ENCODE data around the gene FMO5.
"Not testable (repeated sequence)": the region's sequence is repeated elsewhere in the genome, so short reads cannot be mapped to it uniquely, and the experiment has no call there.

The FMO5 gene

DNA sequence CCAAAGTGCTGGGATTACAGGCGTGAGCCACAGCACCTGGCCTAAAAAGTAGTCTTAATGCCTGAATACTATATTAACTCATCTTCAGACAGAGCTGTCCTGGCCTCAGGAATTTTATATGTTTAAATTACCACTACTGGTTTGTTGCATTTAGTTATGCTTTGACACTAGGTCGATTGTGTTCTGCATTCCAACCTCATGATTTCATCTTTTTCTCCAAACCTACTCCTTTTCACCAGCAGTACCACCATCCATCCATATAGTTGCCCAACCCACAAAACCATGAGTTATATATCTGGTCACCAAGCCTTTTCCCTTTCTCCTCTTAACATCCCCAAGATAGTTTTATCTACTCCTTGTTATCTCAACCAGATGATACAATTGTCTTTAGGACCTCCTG lies 22.6 kb downstream of the FMO5 start:
- H3K27ac ChIP-seq (ENCODE audit: low read depth, low read length) = no peak overlapping the region
- H3K4me1 ChIP-seq (ENCODE audit: control insufficient read depth, insufficient read depth, low read length) = no peaks in the 10 kb centered on the region
- no peaks in the 10 kb centered on the region for H3K36me3 ChIP-seq (ENCODE audit: control insufficient read depth, insufficient read depth, low read length)
- H3K9ac ChIP-seq (ENCODE audit: low read length) = no peak overlapping the region
- no peaks in the 10 kb centered on the region for H3K27me3 ChIP-seq (ENCODE audit: control insufficient read depth, insufficient read depth, low read length)
- H3K4me3 ChIP-seq (ENCODE audit: low read depth, low read length) = no peak overlapping the region
- no peaks in the 10 kb centered on the region for H3K9me3 ChIP-seq (ENCODE audit: control insufficient read depth, insufficient read depth, low read depth, low read length)

DNA sequence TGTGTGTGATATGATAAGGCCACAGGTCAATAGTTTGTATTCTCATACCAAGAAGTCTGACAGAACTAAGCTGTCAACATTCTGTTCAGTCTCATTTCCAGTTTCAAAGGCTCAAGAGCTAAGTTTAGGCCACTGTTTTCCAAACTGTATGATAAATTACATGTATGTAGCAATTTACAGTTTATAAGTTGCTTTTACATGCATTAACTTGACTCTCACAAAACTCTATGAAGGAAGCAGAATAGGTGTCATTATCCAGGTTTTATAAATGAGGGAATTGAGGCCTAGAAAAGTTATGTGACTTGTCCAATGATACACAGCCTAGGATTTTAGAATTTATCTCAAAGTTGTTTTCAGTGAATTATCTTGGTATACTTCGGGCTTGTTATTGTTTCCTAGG lies 23.4 kb downstream of the FMO5 start:
- Histone ChIP-seq H3K9ac (ENCODE audit: low read length) (no peak overlapping the region), H3K4me3 (ENCODE audit: low read depth, low read length) (no peak overlapping the region), H3K27ac (ENCODE audit: low read depth, low read length) (no peak overlapping the region), H3K36me3 (ENCODE audit: control insufficient read depth, insufficient read depth, low read length) (no peaks in the 10 kb centered on the region), H3K4me1 (ENCODE audit: control insufficient read depth, insufficient read depth, low read length) (no peaks in the 10 kb centered on the region), H3K27me3 (ENCODE audit: control insufficient read depth, insufficient read depth, low read length) (no peaks in the 10 kb centered on the region), H3K9me3 (ENCODE audit: control insufficient read depth, insufficient read depth, low read depth, low read length) (no peaks in the 10 kb centered on the region)

DNA sequence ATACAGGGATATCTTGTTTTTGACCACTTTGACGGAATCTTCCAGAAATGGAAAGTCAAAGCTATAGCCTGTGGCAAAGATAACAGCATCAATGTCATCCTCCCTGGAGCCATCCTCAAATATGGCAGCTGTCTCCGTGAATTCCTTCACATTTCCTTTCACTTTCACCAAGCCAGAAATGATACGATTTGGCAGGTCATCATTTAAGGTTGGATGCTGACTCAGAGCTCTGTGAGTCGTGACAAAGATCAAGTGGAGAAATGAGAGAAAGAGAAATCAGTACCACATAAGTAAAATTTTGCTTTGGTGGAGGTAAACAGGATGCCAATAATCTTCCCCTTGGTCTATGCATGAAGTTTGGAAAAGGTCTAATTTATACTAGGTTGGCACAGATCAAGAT lies 23.9 kb downstream of the FMO5 start:
- Histone ChIP-seq H3K4me3 (ENCODE audit: low read depth, low read length) (no peak overlapping the region), H3K27ac (ENCODE audit: low read depth, low read length) (no peak overlapping the region)

DNA sequence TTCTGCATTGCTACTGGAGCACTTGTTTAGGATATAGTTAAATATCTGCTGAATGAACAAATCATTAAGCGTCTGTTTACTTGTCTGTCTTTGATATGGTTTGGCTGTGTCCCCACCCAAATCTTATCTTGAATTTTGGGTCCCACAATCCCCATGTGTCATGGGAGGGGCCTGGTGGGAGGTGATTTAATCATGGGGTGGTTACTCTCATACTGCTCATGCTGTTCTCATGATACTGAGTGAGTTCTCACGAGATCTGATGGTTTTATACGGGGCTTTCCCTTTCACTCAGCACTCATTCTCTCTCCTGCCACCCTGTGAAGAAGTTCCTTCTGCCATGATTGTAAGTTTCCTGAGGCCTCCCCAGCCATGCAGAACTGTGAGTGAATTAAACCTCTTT lies 27.8 kb downstream of the FMO5 start:
- not testable (repeated sequence) for H3K4me3 ChIP-seq (ENCODE audit: low read depth, low read length); H3K36me3 ChIP-seq (ENCODE audit: control insufficient read depth, insufficient read depth, low read length); H3K4me1 ChIP-seq (ENCODE audit: control insufficient read depth, insufficient read depth, low read length); H3K27me3 ChIP-seq (ENCODE audit: control insufficient read depth, insufficient read depth, low read length); H3K9ac ChIP-seq (ENCODE audit: low read length); H3K9me3 ChIP-seq (ENCODE audit: control insufficient read depth, insufficient read depth, low read depth, low read length); H3K27ac ChIP-seq (ENCODE audit: low read depth, low read length)

More for the DNA sequence above, 23.9 kb downstream of the FMO5 start:
- H3K36me3 ChIP-seq (ENCODE audit: control insufficient read depth, insufficient read depth, low read length) = no peaks in the 10 kb centered on the region
- no peak overlapping the region for H3K9ac ChIP-seq (ENCODE audit: low read length)
- no peaks in the 10 kb centered on the region for H3K4me1 ChIP-seq (ENCODE audit: control insufficient read depth, insufficient read depth, low read length)
- no peaks in the 10 kb centered on the region for H3K27me3 ChIP-seq (ENCODE audit: control insufficient read depth, insufficient read depth, low read length)
- no peaks in the 10 kb centered on the region for H3K9me3 ChIP-seq (ENCODE audit: control insufficient read depth, insufficient read depth, low read depth, low read length)

DNA sequence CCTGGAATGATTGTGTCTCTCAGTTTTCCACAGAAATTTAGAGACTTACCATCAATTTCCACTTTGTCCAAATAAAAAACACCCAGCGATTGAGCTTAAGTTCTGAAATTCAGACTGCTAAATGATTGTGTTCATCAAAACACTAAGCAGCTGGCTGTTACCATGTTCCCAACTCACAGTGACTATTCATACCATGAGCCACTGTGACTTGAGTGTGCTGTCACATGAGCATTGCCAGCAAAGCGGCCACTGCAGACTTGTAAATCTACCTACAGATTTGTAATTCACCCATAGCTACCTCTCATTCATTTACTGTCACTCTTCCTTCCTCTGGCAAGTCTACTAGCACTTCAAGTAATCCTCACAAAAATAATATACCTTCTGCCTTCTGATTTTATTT lies 35.6 kb downstream of the FMO5 start:
- Histone ChIP-seq H3K36me3 (ENCODE audit: control insufficient read depth, insufficient read depth, low read length) (no peaks in the 10 kb centered on the region), H3K4me1 (ENCODE audit: control insufficient read depth, insufficient read depth, low read length) (peaks cover 8% of the 10 kb centered on the region; the same call in 1 of the 2 replicates), H3K27me3 (ENCODE audit: control insufficient read depth, insufficient read depth, low read length) (no peaks in the 10 kb centered on the region), H3K9ac (ENCODE audit: low read length) (no peak overlapping the region), H3K27ac (ENCODE audit: low read depth, low read length) (no peak overlapping the region), H3K4me3 (ENCODE audit: low read depth, low read length) (no peak overlapping the region), H3K9me3 (ENCODE audit: control insufficient read depth, insufficient read depth, low read depth, low read length) (no peaks in the 10 kb centered on the region)

DNA sequence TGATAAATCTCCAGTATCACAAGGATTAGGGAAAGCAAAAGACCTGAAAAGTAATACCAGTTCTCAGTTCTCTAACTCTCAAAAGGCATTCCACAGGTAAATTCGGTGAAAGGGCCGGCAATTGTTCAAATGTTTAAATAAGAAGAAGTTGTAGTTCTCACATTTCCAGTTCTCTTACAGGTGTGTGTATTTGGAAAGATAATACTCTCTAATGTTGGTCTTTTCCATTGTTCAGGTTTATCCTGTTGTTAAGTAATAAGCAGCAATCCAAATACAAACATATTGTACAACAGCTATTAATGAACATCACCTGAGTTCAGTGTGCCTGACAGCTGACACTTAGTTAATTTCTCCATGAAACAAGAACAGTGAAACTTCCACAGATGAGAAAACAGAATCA lies 39.7 kb downstream of the FMO5 start:
- H3K36me3 ChIP-seq (ENCODE audit: control insufficient read depth, insufficient read depth, low read length) = no peaks in the 10 kb centered on the region
- H3K27ac ChIP-seq (ENCODE audit: low read depth, low read length) = no peak overlapping the region
- H3K9me3 ChIP-seq (ENCODE audit: control insufficient read depth, insufficient read depth, low read depth, low read length) = no peaks in the 10 kb centered on the region
- no peak overlapping the region for H3K4me3 ChIP-seq (ENCODE audit: low read depth, low read length)
- peaks cover 8% of the 10 kb centered on the region; the same call in 1 of the 2 replicates for H3K4me1 ChIP-seq (ENCODE audit: control insufficient read depth, insufficient read depth, low read length)
- H3K9ac ChIP-seq (ENCODE audit: low read length) = no peak overlapping the region
- H3K27me3 ChIP-seq (ENCODE audit: control insufficient read depth, insufficient read depth, low read length) = no peaks in the 10 kb centered on the region

DNA sequence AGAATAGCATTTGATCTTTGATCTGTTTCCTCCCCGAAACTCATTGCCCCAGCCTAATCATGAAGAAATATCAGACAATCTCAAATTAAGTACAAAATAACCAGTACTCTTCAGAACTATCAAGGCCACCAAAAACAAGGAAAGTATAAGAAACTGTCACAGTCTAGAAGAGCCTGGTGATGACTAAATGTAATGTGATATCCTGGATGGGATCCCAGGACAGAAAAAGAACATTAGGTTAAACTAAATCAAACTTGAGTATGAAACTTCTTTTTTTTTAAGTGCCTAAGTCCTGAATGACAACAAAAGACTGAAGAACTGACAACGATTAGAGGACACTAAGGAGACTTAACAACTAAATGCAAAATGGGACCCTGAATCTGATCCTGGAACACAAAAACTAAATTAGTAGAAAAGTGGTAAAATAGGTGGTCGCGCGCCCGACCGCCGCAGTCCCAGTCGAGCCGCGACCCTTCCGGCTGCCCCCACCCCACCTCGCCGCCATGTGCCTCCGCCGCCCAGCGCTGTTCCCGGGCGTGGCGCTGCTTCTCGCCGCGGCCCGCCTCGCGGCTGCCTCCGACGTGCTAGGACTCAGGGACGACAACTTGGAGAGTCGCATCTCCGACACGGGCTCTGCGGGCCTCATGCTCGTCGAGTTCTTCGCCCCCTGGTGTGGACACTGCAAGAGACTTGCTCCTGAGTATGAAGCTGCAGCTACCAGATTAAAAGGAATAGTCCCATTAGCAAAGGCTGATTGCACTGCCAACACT lies 47.3 kb downstream of the FMO5 start:
- no peak overlapping the region for H3K9ac ChIP-seq (ENCODE audit: low read length)
- H3K4me1 ChIP-seq (ENCODE audit: control insufficient read depth, insufficient read depth, low read length) = peaks cover 7% of the 10 kb centered on the region; the same call in 1 of the 2 replicates
- H3K9me3 ChIP-seq (ENCODE audit: control insufficient read depth, insufficient read depth, low read depth, low read length) = peaks cover 4% of the 10 kb centered on the region; the same call in 1 of the 2 replicates
- no peaks in the 10 kb centered on the region for H3K27me3 ChIP-seq (ENCODE audit: control insufficient read depth, insufficient read depth, low read length)
- no peaks in the 10 kb centered on the region for H3K36me3 ChIP-seq (ENCODE audit: control insufficient read depth, insufficient read depth, low read length)
- no peak overlapping the region for H3K4me3 ChIP-seq (ENCODE audit: low read depth, low read length)
- H3K27ac ChIP-seq (ENCODE audit: low read depth, low read length) = no peak overlapping the region

DNA sequence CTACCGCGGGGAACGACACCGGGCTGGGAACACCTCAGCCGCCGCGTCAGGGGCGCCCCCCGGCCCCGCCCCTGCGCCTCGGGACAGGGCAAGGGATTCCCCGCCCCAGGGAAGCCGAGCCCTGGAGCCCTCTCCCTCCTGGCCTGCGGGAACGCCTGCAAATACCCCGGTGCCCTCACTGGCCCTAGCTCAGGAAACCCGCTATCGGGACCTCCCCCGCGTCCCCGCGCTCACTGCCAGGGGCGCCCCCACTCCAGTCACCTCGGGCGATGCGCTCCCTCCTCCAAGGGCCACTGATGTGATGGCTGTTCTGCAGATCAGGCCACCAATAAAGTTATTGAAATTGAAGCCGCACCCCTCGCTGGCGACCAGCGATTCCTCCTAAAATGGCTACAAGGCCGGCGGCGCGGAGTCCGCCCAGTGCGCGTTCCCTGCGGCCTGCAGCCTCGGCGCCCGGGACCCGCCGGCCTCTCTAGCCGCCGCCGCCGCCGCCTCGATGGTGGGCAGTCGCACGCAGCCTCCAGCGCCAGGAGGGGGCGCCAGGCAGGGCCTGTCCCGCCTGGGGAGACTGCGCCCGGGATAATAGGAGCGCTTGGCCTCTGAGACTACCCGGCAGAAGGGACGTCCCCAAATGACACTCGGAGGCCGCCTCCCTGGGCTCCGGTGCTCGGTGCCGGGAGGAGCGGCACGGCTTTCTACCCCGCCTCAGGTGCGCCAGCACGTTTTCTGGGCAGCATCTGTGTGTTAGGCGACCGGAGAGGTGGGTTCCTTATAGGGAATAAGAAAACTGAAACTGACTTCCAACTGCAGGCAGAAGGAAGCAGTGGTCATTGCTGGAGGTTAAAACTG lies 52.7 kb downstream of the FMO5 start, which contains the start of gene PRKAB2:
Gene PRKAB2 (minus strand): TSS at position 303 of the 849 bp plus-strand sequence. CDS start 326 bp downstream, outside the sequence.
- Histone ChIP-seq H3K27ac (ENCODE audit: low read depth, low read length) (peak within 1 kb of the TSS; percentile 85), H3K4me3 (ENCODE audit: low read depth, low read length) (peak within 1 kb of the TSS; percentile 98)

DNA sequence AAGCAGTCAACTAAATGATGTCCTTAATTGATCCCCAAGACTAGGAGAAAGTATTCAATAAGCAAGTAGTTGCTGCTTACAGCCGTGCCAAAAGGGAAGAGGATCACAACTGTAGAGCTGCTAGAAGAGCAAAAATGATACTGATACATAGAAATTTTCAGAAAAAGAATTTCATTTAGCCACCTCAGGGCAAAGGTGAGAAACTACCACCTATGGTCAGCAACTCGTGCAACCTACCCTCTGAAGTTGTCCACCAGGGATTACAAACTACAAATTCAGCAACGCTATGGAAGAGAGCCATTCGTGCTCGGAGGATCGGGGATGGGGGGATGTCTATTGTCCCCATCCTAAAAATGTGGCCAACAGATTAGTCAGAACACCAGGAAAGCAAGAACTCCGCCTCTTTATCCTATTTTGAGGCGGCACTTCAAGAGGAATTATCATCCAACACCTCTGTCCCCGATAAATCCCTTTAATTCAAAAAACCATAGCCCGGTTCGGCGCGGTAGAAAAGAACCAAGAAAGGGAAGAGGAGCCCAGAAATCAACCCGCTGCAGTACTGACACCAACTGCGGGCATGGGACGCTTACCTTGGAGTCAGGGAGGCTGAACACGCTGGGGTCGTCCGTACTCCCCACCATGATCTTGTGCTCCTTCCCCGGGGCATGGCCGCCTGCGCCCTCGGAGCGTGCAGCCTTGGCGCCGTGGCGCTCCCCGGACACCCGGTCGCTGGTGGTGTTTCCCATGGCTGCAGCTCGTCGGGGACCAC lies 53.6 kb downstream of the FMO5 start:
- peak overlapping the region; percentile 85 for H3K27ac ChIP-seq (ENCODE audit: low read depth, low read length)
- H3K9ac ChIP-seq (ENCODE audit: low read length) = peak overlapping the region; percentile 89
- H3K4me1 ChIP-seq (ENCODE audit: control insufficient read depth, insufficient read depth, low read length) = peaks cover 28% of the 10 kb centered on the region
- H3K27me3 ChIP-seq (ENCODE audit: control insufficient read depth, insufficient read depth, low read length) = no peaks in the 10 kb centered on the region
- H3K9me3 ChIP-seq (ENCODE audit: control insufficient read depth, insufficient read depth, low read depth, low read length) = no peaks in the 10 kb centered on the region
- H3K36me3 ChIP-seq (ENCODE audit: control insufficient read depth, insufficient read depth, low read length) = peaks cover 12% of the 10 kb centered on the region
- peak overlapping the region; percentile 98 for H3K4me3 ChIP-seq (ENCODE audit: low read depth, low read length)

More for the DNA sequence above, 52.7 kb downstream of the FMO5 start, which contains the start of gene PRKAB2:
- Histone ChIP-seq H3K9ac (ENCODE audit: low read length) (peak within 1 kb of the TSS; percentile 89), H3K27me3 (ENCODE audit: control insufficient read depth, insufficient read depth, low read length) (no peaks in the 10 kb centered on the region), H3K9me3 (ENCODE audit: control insufficient read depth, insufficient read depth, low read depth, low read length) (no peaks in the 10 kb centered on the region), H3K36me3 (ENCODE audit: control insufficient read depth, insufficient read depth, low read length) (peaks cover 4% of the 10 kb centered on the region; the same call in 1 of the 2 replicates), H3K4me1 (ENCODE audit: control insufficient read depth, insufficient read depth, low read length) (peaks cover 28% of the 10 kb centered on the region)

DNA sequence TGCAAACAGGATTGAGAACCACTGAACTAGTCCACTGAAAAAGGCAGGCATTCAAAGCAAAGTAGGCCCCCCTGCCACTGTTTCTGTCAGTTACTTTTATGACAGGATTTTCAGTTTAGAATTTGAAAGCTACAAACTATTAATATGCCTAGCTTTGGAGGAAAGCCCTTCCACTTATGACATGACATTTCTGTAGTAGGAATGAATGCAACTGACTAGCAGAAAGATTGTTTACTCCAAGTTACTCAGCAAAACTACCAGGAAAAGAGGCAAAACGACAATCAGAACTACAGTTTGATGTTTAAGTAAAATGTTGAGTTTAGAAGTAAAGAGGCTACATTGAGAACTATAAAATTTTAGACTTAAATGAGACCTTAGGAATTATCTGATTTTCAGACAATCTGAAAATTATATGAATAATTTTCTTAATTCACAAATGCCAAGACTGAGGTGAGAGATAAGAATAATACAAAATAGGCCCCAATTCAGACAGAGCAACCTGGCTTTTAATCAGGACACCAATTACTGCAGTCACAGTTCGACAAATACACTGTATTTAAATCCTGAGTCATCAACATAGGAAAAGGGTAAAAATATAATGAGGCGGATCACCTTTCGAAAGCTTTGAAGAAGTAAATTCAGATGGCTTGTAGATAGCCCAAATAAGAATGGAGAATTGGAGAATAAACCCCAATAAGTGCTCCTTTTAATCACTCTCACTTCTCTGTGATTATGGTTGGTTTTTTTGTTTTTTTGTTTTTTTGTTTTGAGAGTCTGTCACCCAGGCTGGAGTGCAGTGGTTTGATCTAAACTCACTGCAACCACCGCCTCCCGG lies 55.1 kb downstream of the FMO5 start:
- H3K9ac ChIP-seq (ENCODE audit: low read length) = peak overlapping the region; percentile 21
- H3K4me1 ChIP-seq (ENCODE audit: control insufficient read depth, insufficient read depth, low read length) = peaks cover 28% of the 10 kb centered on the region
- H3K9me3 ChIP-seq (ENCODE audit: control insufficient read depth, insufficient read depth, low read depth, low read length) = no peaks in the 10 kb centered on the region
- H3K36me3 ChIP-seq (ENCODE audit: control insufficient read depth, insufficient read depth, low read length) = peaks cover 26% of the 10 kb centered on the region
- peak overlapping the region; percentile 98 for H3K4me3 ChIP-seq (ENCODE audit: low read depth, low read length)
- H3K27me3 ChIP-seq (ENCODE audit: control insufficient read depth, insufficient read depth, low read length) = no peaks in the 10 kb centered on the region
- no peak overlapping the region for H3K27ac ChIP-seq (ENCODE audit: low read depth, low read length)

All from HUES6 (cell line).